Liver (tissue), 3 donors: ENCODE measurements around the gene MCF2L.

Experiments used
- EGR1 ChIP-seq, 2 donors: IDR thresholded peaks; 2 replicates each; pipeline ENCODE4 v1.6.1; 2016 to 2018; ENCODE audit warnings: antibody characterized with exemption in 2 of 2, low read depth in 2 of 2
- FOXA1 ChIP-seq: IDR thresholded peaks from 2 replicates; pipeline ENCODE4 v1.6.1; 2016; ENCODE audit warnings: antibody characterized with exemption
- JUND ChIP-seq, 2 donors: IDR thresholded peaks; 2 replicates each; pipeline ENCODE4 v1.6.1; 2016; ENCODE audit warnings: antibody characterized with exemption in 2 of 2
- TF ChIP-seq, protein P1 (sequence below): IDR thresholded peaks from 2 replicates; pipeline ENCODE4 v1.6.1; 2016; ENCODE audit warnings: antibody characterized with exemption
- TF ChIP-seq, protein P2 (sequence below): fragments of 150-350 bp; IDR thresholded peaks from 2 replicates; pipeline ENCODE4 v1.5.1; 2017; ENCODE audit warnings: improper control_type of control experiment, low read depth, low read length; ENCODE audit not compliant: missing input control
- donor health status: healthy.
- donor health status: healthy.

- TF ChIP-seq, protein P1, sequence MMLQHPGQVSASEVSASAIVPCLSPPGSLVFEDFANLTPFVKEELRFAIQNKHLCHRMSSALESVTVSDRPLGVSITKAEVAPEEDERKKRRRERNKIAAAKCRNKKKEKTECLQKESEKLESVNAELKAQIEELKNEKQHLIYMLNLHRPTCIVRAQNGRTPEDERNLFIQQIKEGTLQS, result no peak
- TF ChIP-seq JUND (IDR thresholded peaks at IDR 0.05), result no peak
- no peak for TF ChIP-seq FOXA1
- TF ChIP-seq, protein P2, sequence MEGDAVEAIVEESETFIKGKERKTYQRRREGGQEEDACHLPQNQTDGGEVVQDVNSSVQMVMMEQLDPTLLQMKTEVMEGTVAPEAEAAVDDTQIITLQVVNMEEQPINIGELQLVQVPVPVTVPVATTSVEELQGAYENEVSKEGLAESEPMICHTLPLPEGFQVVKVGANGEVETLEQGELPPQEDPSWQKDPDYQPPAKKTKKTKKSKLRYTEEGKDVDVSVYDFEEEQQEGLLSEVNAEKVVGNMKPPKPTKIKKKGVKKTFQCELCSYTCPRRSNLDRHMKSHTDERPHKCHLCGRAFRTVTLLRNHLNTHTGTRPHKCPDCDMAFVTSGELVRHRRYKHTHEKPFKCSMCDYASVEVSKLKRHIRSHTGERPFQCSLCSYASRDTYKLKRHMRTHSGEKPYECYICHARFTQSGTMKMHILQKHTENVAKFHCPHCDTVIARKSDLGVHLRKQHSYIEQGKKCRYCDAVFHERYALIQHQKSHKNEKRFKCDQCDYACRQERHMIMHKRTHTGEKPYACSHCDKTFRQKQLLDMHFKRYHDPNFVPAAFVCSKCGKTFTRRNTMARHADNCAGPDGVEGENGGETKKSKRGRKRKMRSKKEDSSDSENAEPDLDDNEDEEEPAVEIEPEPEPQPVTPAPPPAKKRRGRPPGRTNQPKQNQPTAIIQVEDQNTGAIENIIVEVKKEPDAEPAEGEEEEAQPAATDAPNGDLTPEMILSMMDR, result peak; percentile 2
- no peak for TF ChIP-seq EGR1 (IDR thresholded peaks at IDR 0.05; ENCODE audit: low read depth in 2 of 2)
Observed at GRCh38 chr13:113044391-113045114, 75.5 kb downstream of the MCF2L start.
